Osteoblast (primary cell): ENCODE measurements around the gene HOXB9. TPM values are rescaled to one million over a fixed set of nuclear protein-coding genes. Genes with fewer than 3 reads are reported as not detected.
A peak's percentile ranks its signal among the peaks of the same experiment; 100 is the strongest.

Experiments
- DNase-seq: peaks from one replicate; pipeline ENCODE4 v3.0.0; 2011; ENCODE audit warnings: low spot score, mixed read lengths; ENCODE audit not compliant: insufficient read length; ENCODE audit errors: missing footprints
- H2AFZ ChIP-seq: 2 replicates; pipeline ENCODE4 v1.6.0; 2011; ENCODE audit warnings: mild to moderate bottlenecking, low read length
- H3K27ac ChIP-seq: 2 replicates; pipeline ENCODE4 v1.5.1; 2011; ENCODE audit warnings: mild to moderate bottlenecking, low read depth, low read length, moderate library complexity
- H3K27me3 ChIP-seq: 2 replicates; pipeline ENCODE4 v1.6.0; 2012; ENCODE audit warnings: mild to moderate bottlenecking, control low read depth, inconsistent platforms, low read length, moderate library complexity; ENCODE audit not compliant: insufficient read depth
- H3K36me3 ChIP-seq: 2 replicates; pipeline ENCODE4 v1.5.1; 2011; ENCODE audit warnings: mild to moderate bottlenecking, low read length, control low read depth, moderate library complexity; ENCODE audit not compliant: insufficient read depth
- H3K4me1 ChIP-seq: 2 replicates; pipeline ENCODE4 v1.5.1; 2011; ENCODE audit warnings: mild to moderate bottlenecking, low read length, control low read depth, moderate library complexity; ENCODE audit not compliant: insufficient read depth
- H3K4me2 ChIP-seq: 2 replicates; pipeline ENCODE4 v1.6.0; 2011; ENCODE audit warnings: mild to moderate bottlenecking, low read length; ENCODE audit not compliant: insufficient read depth
- H3K4me3 ChIP-seq: fragments of 200-600 bp; sonication (generic); 3 replicates; pipeline ENCODE4 v1.5.1; 2012; ENCODE audit warnings: mild to moderate bottlenecking, low read length, inconsistent platforms; ENCODE audit not compliant: insufficient read depth
- H3K79me2 ChIP-seq: 2 replicates; pipeline ENCODE4 v1.6.0; 2012; ENCODE audit warnings: mild to moderate bottlenecking, low read length, control low read depth, inconsistent platforms; ENCODE audit not compliant: insufficient read depth
- H3K9me3 ChIP-seq: 2 replicates; pipeline ENCODE4 v1.5.1; 2011; ENCODE audit warnings: low read depth, low read length, control low read depth
- H4K20me1 ChIP-seq: 2 replicates; pipeline ENCODE4 v1.6.0; 2012; ENCODE audit warnings: mild to moderate bottlenecking, low read length, control low read depth; ENCODE audit not compliant: insufficient read depth
- total RNA-seq: library from RNA; depleted of rRNA; stranded (reverse); fragments of >200 nt; gene quantifications from 2 replicates; pipeline ENCODE4 v1.2.3, GENCODE V29; 2012
- TF ChIP-seq, protein P1 (sequence below): IDR thresholded peaks from 2 replicates; pipeline ENCODE4 v1.5.1; 2011; ENCODE audit warnings: mild to moderate bottlenecking, low read depth, low read length, moderate library complexity; ENCODE audit errors: extremely low read depth

Gene HOXB9
- total RNA-seq, 1 donor: not detected

GRCh38 chr17:48612854-48613691 is 13.1 kb downstream of the HOXB9 start:
- Histone ChIP-seq H3K4me3 (no peak overlapping the region), H3K79me2 (no peaks in the 10 kb centered on the region), H3K4me1 (no peaks in the 10 kb centered on the region), H2AFZ (no peak overlapping the region), H3K9me3 (no peaks in the 10 kb centered on the region), H4K20me1 (peaks cover 5% of the 10 kb centered on the region), H3K36me3 (no peaks in the 10 kb centered on the region), H3K27ac (no peak overlapping the region), H3K27me3 (peaks cover 97% of the 10 kb centered on the region), H3K4me2 (peak overlapping the region; percentile 39)
- no peak for DNase-seq
- TF ChIP-seq, protein P1, sequence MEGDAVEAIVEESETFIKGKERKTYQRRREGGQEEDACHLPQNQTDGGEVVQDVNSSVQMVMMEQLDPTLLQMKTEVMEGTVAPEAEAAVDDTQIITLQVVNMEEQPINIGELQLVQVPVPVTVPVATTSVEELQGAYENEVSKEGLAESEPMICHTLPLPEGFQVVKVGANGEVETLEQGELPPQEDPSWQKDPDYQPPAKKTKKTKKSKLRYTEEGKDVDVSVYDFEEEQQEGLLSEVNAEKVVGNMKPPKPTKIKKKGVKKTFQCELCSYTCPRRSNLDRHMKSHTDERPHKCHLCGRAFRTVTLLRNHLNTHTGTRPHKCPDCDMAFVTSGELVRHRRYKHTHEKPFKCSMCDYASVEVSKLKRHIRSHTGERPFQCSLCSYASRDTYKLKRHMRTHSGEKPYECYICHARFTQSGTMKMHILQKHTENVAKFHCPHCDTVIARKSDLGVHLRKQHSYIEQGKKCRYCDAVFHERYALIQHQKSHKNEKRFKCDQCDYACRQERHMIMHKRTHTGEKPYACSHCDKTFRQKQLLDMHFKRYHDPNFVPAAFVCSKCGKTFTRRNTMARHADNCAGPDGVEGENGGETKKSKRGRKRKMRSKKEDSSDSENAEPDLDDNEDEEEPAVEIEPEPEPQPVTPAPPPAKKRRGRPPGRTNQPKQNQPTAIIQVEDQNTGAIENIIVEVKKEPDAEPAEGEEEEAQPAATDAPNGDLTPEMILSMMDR: no peak

- Histone ChIP-seq H3K27me3 (peaks cover 96% of the 10 kb centered on the region), H3K4me1 (no peaks in the 10 kb centered on the region), H3K36me3 (no peaks in the 10 kb centered on the region), H3K4me3 (no peak overlapping the region), H3K79me2 (no peaks in the 10 kb centered on the region), H4K20me1 (peaks cover 4% of the 10 kb centered on the region), H3K9me3 (no peaks in the 10 kb centered on the region), H3K4me2 (no peak overlapping the region), H3K27ac (no peak overlapping the region), H2AFZ (no peak overlapping the region)
- TF ChIP-seq, protein P1: no peak
- DNase-seq: no peak
Observed at GRCh38 chr17:48612456-48612853, 13.7 kb downstream of the HOXB9 start.

- H3K4me3 ChIP-seq: no peak overlapping the region
- no peak overlapping the region for H3K4me2 ChIP-seq
- H4K20me1 ChIP-seq: peaks cover 4% of the 10 kb centered on the region
- H2AFZ ChIP-seq: no peak overlapping the region
- H3K27me3 ChIP-seq: peaks cover 96% of the 10 kb centered on the region
- no peaks in the 10 kb centered on the region for H3K36me3 ChIP-seq
- no peak for DNase-seq
- TF ChIP-seq, protein P1: no peak
- H3K79me2 ChIP-seq: no peaks in the 10 kb centered on the region
- no peaks in the 10 kb centered on the region for H3K4me1 ChIP-seq
- no peaks in the 10 kb centered on the region for H3K9me3 ChIP-seq
- no peak overlapping the region for H3K27ac ChIP-seq
Observed at GRCh38 chr17:48611681-48612455, 14.3 kb downstream of the HOXB9 start.

- no peaks in the 10 kb centered on the region for H3K9me3 ChIP-seq
- no peaks in the 10 kb centered on the region for H3K4me1 ChIP-seq
- no peaks in the 10 kb centered on the region for H4K20me1 ChIP-seq
- H3K27ac ChIP-seq: no peak overlapping the region
- H3K27me3 ChIP-seq: peaks cover 96% of the 10 kb centered on the region
- peak overlapping the region; percentile 18 for H3K4me3 ChIP-seq
- H3K36me3 ChIP-seq: no peaks in the 10 kb centered on the region
- DNase-seq: no peak
- H3K79me2 ChIP-seq: no peaks in the 10 kb centered on the region
- TF ChIP-seq, protein P1: no peak
- peak overlapping the region; percentile 61 for H3K4me2 ChIP-seq
- H2AFZ ChIP-seq: no peak overlapping the region
Observed at GRCh38 chr17:48611213-48611612, 14.9 kb downstream of the HOXB9 start.
